Measurements from ENCODE around the gene SOX6. TPM values are rescaled to one million over a fixed set of nuclear protein-coding genes. Genes with fewer than 3 reads are reported as not detected.

The SOX6 gene
- total RNA-seq, 1 experiment from 2014 or later: not detected

DNA sequence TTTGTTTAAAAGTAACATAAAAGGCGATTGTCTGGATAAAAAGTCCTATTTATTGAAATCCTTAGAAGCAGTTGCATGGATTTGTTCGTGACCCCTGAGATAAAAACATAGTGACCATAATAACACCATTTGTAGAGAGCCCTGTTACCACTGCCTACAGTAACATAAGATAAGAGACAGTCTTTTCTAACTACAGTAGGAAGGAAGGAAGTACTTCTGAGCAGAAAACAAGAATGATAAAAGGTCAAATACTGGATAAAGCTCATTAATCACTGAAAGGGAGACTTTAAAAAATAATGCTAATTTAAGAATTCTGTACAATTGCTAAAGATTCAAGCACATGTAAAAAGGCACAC, 47.1 kb upstream of the SOX6 start:
- Histone ChIP-seq H3K14ac (ENCODE audit: insufficient read depth, low read length) (no peak overlapping the region), H2BK15ac (ENCODE audit: low read depth, low read length) (no peak overlapping the region), H2BK20ac (ENCODE audit: low read depth, low read length, poor library complexity, severe bottlenecking) (no peak overlapping the region), H4K8ac (replicated peaks; ENCODE audit: insufficient read length, low read depth, low read length) (no peak overlapping the region), H3K4me2 (ENCODE audit: insufficient read depth, insufficient read length, low read length) (no peak overlapping the region), H2BK120ac (ENCODE audit: low read depth, low read length, poor library complexity, severe bottlenecking) (no peak overlapping the region), H3K27ac (ENCODE audit: insufficient read length, low read depth, low read length) (no peak overlapping the region), H2AFZ (ENCODE audit: low read length) (no peak overlapping the region), H2BK5ac (ENCODE audit: insufficient read length, low read length) (no peak overlapping the region), H3K4me1 (ENCODE audit: insufficient read depth, low read length) (no peaks in the 10 kb centered on the region; the same call in 1 of the 2 replicates), H3T11ph (ENCODE audit: low read length) (no peak overlapping the region), H3K18ac (ENCODE audit: insufficient read length, low read depth, low read length) (no peak overlapping the region), H4K5ac (ENCODE audit: insufficient read length, low read depth, low read length) (no peak overlapping the region), H3K79me2 (ENCODE audit: insufficient read depth, low read length) (no peaks in the 10 kb centered on the region), H3K9ac (ENCODE audit: extremely low read depth, insufficient read length, low read length) (no peak overlapping the region), H4K91ac (ENCODE audit: insufficient read length, low read depth, low read length) (no peak overlapping the region), H3K23ac (ENCODE audit: insufficient read length, low read depth, low read length) (no peak overlapping the region), H3K27me3 (ENCODE audit: insufficient read depth, low read length) (peaks cover 51% of the 10 kb centered on the region), H3K23me2 (ENCODE audit: insufficient read length, low read depth, low read length, poor library complexity, severe bottlenecking) (no peaks in the 10 kb centered on the region), H2AK5ac (ENCODE audit: insufficient read length, low read length) (no peak overlapping the region), H3K56ac (ENCODE audit: insufficient read length, low read depth, low read length) (no peak overlapping the region), H3K9me3 (ENCODE audit: control insufficient read depth, low read depth, low read length) (no peaks in the 10 kb centered on the region), H3K4ac (ENCODE audit: low read depth, low read length) (no peak overlapping the region), H3K79me1 (ENCODE audit: insufficient read depth, low read depth, low read length, poor library complexity, severe bottlenecking) (no peaks in the 10 kb centered on the region), H4K20me1 (ENCODE audit: control insufficient read depth, insufficient read depth, insufficient read length) (no peaks in the 10 kb centered on the region), H2BK12ac (ENCODE audit: insufficient read length, low read depth, low read length) (no peak overlapping the region)
- no peak for DNase-seq
- TF ChIP-seq, protein P1, sequence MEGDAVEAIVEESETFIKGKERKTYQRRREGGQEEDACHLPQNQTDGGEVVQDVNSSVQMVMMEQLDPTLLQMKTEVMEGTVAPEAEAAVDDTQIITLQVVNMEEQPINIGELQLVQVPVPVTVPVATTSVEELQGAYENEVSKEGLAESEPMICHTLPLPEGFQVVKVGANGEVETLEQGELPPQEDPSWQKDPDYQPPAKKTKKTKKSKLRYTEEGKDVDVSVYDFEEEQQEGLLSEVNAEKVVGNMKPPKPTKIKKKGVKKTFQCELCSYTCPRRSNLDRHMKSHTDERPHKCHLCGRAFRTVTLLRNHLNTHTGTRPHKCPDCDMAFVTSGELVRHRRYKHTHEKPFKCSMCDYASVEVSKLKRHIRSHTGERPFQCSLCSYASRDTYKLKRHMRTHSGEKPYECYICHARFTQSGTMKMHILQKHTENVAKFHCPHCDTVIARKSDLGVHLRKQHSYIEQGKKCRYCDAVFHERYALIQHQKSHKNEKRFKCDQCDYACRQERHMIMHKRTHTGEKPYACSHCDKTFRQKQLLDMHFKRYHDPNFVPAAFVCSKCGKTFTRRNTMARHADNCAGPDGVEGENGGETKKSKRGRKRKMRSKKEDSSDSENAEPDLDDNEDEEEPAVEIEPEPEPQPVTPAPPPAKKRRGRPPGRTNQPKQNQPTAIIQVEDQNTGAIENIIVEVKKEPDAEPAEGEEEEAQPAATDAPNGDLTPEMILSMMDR (conservative IDR thresholded peaks at IDR 0.05): no peak
- Mint-ChIP-seq H3K4me1 (peaks cover 18 to 35% of the 10 kb centered on the region in 2 experiments), H3K36me3 (ENCODE audit: insufficient read depth in 1 of 3, low read depth in 3 of 3) (no peaks in the 10 kb centered on the region; a peak in 1 of 7 replicates), H3K27me3 (ENCODE audit: low read depth) (peaks cover 98% of the 10 kb centered on the region), H3K27ac (peak overlapping the region in 1 of 3 experiments; percentile 14; a peak in 1 of 7 replicates), H3K4me3 (0 out of 5 replicates have a peak overlapping the region, but pooled peaks of 1 of the 2 experiments have one; percentile 2), H3K9me3 (peaks cover 0 to 3% of the 10 kb centered on the region in 2 experiments; a peak in 1 of 5 replicates)
- WGBS (ENCODE audit: extremely low coverage, insufficient read length, low lambda C conversion rate): no CpG with 5 or more reads among the region's 2 CpGs
